ENCODE data around the gene FOXJ3. TPM values are rescaled to one million over a fixed set of nuclear protein-coding genes. Genes with fewer than 3 reads are reported as not detected.

FOXJ3 gene
- total and polyA plus RNA-seq, 2 of the 8 experiments (the other 6 are each of a cell fraction or from before 2014, with no cell fraction given), result 48.6 to 51.9 TPM

- TF ChIP-seq ATF2 (IDR thresholded peaks at IDR 0.05; ENCODE audit: low read length) (no peak), NRF1 (IDR thresholded peaks at IDR 0.05; ENCODE audit: low read depth, low read length) (no peak), KDM1A (IDR thresholded peaks at IDR 0.05; ENCODE audit: borderline replicate concordance, low read length) (no peak), CHD7 (IDR thresholded peaks at IDR 0.05; ENCODE audit: insufficient replicate concordance, low read length) (no peak)
Observed at GRCh38 chr1:42191319-42191718, 143.7 kb downstream of the FOXJ3 start (continued).

Measured in H1 (cell line).